GM23338 (cell line): ENCODE results near the gene COIL. TPM values are rescaled to one million over a fixed set of nuclear protein-coding genes. Genes with fewer than 3 reads are reported as not detected.

Experiments
- ATAC-seq: fragments of 200-7000 bp; cut with Tn5 transposase; 3 replicates; pipeline ENCODE4 v1.9.1; 2020
- DNase-seq: peaks from one replicate; pipeline ENCODE4 v3.0.0-alpha.2; 2015; ENCODE audit warnings: low spot score
- H2AFZ ChIP-seq: fragments of 200-600 bp; sonication (generic); 2 replicates; pipeline ENCODE4 v1.8.0; 2016; ENCODE audit warnings: antibody characterized with exemption, mild to moderate bottlenecking, moderate library complexity
- H3F3A ChIP-seq: fragments of 200-600 bp; sonication (generic); replicated peaks from 2 replicates; pipeline ENCODE4 v1.8.0; 2017; ENCODE audit warnings: antibody characterized with exemption, mixed run types, low read depth
- H3K27ac ChIP-seq: fragments of 200-600 bp; sonication (generic); 2 replicates; pipeline ENCODE4 v1.6.1; 2016; ENCODE audit warnings: low read depth
- H3K27me3 ChIP-seq: fragments of 200-600 bp; sonication (generic); 2 replicates; pipeline ENCODE4 v1.8.0; 2016; ENCODE audit warnings: mild to moderate bottlenecking, mixed run types, moderate library complexity; ENCODE audit not compliant: insufficient read depth
- H3K36me3 ChIP-seq: fragments of 200-600 bp; sonication (generic); 2 replicates; pipeline ENCODE4 v1.8.0; 2016; ENCODE audit warnings: mild to moderate bottlenecking; ENCODE audit not compliant: insufficient read depth
- H3K4me1 ChIP-seq: fragments of 200-600 bp; sonication (generic); 2 replicates; pipeline ENCODE4 v1.8.0; 2016; ENCODE audit warnings: mild to moderate bottlenecking, moderate library complexity; ENCODE audit not compliant: insufficient read depth
- H3K4me2 ChIP-seq: fragments of 200-600 bp; sonication (generic); 2 replicates; pipeline ENCODE4 v1.7.1; 2017; ENCODE audit warnings: mixed run types
- H3K4me3 ChIP-seq: fragments of 200-600 bp; sonication (generic); 2 replicates; pipeline ENCODE4 v1.6.1; 2016; ENCODE audit warnings: mixed run types
- H3K79me2 ChIP-seq: fragments of 200-600 bp; sonication (generic); replicated peaks from 2 replicates; pipeline ENCODE4 v1.8.0; 2017; ENCODE audit warnings: mild to moderate bottlenecking; ENCODE audit not compliant: insufficient read depth
- H3K9me2 ChIP-seq: fragments of 200-600 bp; sonication (generic); 2 replicates; pipeline ENCODE4 v1.8.0; 2017; ENCODE audit not compliant: insufficient read depth
- H4K20me1 ChIP-seq: fragments of 200-600 bp; sonication (generic); replicated peaks from 2 replicates; pipeline ENCODE4 v1.8.0; 2017; ENCODE audit warnings: mild to moderate bottlenecking; ENCODE audit not compliant: insufficient read depth
- H3K27ac Mint-ChIP-seq: 2 replicates; pipeline ENCODE4 v1.8.0; 2020; ENCODE audit warnings: inconsistent platforms, mild to moderate bottlenecking, moderate library complexity, mixed read lengths
- H3K27me3 Mint-ChIP-seq: 3 replicates; pipeline ENCODE4 v1.8.0; 2022; ENCODE audit warnings: low read depth, mild to moderate bottlenecking, moderate library complexity, mixed read lengths, inconsistent platforms; ENCODE audit not compliant: insufficient read depth, poor library complexity
- H3K36me3 Mint-ChIP-seq: 3 replicates; pipeline ENCODE4 v1.8.0; 2021; ENCODE audit warnings: low read depth, mild to moderate bottlenecking, inconsistent platforms, moderate library complexity, mixed read lengths
- H3K4me1 Mint-ChIP-seq: 3 replicates; pipeline ENCODE4 v1.8.0; 2020; ENCODE audit warnings: mild to moderate bottlenecking, inconsistent platforms, mixed read lengths
- H3K4me3 Mint-ChIP-seq: 3 replicates; pipeline ENCODE4 v1.8.0; 2021; ENCODE audit warnings: moderate library complexity, mild to moderate bottlenecking, inconsistent platforms, mixed read lengths
- H3K9me3 Mint-ChIP-seq: 3 replicates; pipeline ENCODE4 v1.8.0; 2020; ENCODE audit warnings: moderate library complexity, mild to moderate bottlenecking, inconsistent platforms, mixed read lengths
- CREB1 ChIP-seq: fragments of 250-450 bp; sonication (Bioruptor Pico); IDR thresholded peaks from 2 replicates; pipeline ENCODE4 v1.5.0; 2020; ENCODE audit warnings: low read depth, mild to moderate bottlenecking, moderate library complexity
- CTCF ChIP-seq, 2 experiments: fragments of 200-600 bp in 1 of 2; sonication (generic) in 1 of 2; conservative IDR thresholded peaks; 2 replicates each; pipeline versions ENCODE4 v1.5.1 to v1.6.1; 2016 to 2017; ENCODE audit warnings: antibody characterized with exemption in 2 of 2, low read depth in 2 of 2, mild to moderate bottlenecking in 2 of 2, moderate library complexity in 1 of 2
- ETS1 ChIP-seq: IDR thresholded peaks from 2 replicates; pipeline ENCODE4 v1.6.1; 2016; ENCODE audit warnings: antibody characterized with exemption
- EZH2 ChIP-seq: fragments of 200-600 bp; sonication (generic); IDR thresholded peaks from one replicate; pipeline ENCODE4 v1.8.0; 2017; ENCODE audit warnings: antibody characterized with exemption, mild to moderate bottlenecking, low read depth; ENCODE audit not compliant: unreplicated experiment
- EZH2phosphoT487 ChIP-seq: fragments of 200-600 bp; sonication (generic); IDR thresholded peaks from one replicate; pipeline ENCODE4 v1.8.1; 2018; ENCODE audit warnings: antibody characterized with exemption; ENCODE audit not compliant: unreplicated experiment
- NANOG ChIP-seq: IDR thresholded peaks from 2 replicates; pipeline ENCODE4 v1.6.1; 2016; ENCODE audit warnings: antibody characterized with exemption, borderline replicate concordance
- POLR2AphosphoS5 ChIP-seq: IDR thresholded peaks from 2 replicates; pipeline ENCODE4 v1.6.1; 2016; ENCODE audit warnings: antibody characterized with exemption, low read depth
- REST ChIP-seq: IDR thresholded peaks from one replicate; pipeline ENCODE4 v1.6.1; 2018; ENCODE audit warnings: antibody characterized with exemption; ENCODE audit not compliant: unreplicated experiment
- ZNF331 ChIP-seq: fragments of 250-450 bp; sonication (Bioruptor Pico); IDR thresholded peaks from 2 replicates; pipeline ENCODE4 v1.5.0; 2020; ENCODE audit warnings: low read depth, mild to moderate bottlenecking, moderate library complexity
- ZNF462 ChIP-seq: fragments of 250-450 bp; sonication (Bioruptor Pico); IDR thresholded peaks from 2 replicates; pipeline ENCODE4 v1.5.0; 2020; ENCODE audit warnings: mild to moderate bottlenecking, moderate library complexity
- polyA plus RNA-seq: library from polyadenylated mRNA; unstranded; fragments of >200 nt; fragmentation: Nextera tagmentation; extraction: Ambion mirVana; gene quantifications from 2 replicates; pipeline ENCODE4 v1.2.1, GENCODE V29; 2016
- total RNA-seq: library from RNA; depleted of rRNA; stranded (reverse); fragments of >200 nt; shearing (Covaris generic); gene quantifications from 2 replicates; pipeline ENCODE4 v1.2.3, GENCODE V29; 2014

The COIL gene
- total and polyA plus RNA-seq, 2 experiments from 2014 or later = 18.5 to 32.2 TPM

GRCh38 chr17:56934280-56934679 lies 26.6 kb downstream of the COIL start:
- Histone ChIP-seq H4K20me1 (no peaks in the 10 kb centered on the region), H3K4me3 (no peak overlapping the region), H3K4me2 (no peak overlapping the region), H3K4me1 (no peaks in the 10 kb centered on the region), H2AFZ (no peak overlapping the region), H3K27ac (no peak overlapping the region), H3K27me3 (no peaks in the 10 kb centered on the region), H3K79me2 (no peaks in the 10 kb centered on the region), H3K36me3 (peaks cover 18% of the 10 kb centered on the region), H3F3A (no peaks in the 10 kb centered on the region), H3K9me2 (no peaks in the 10 kb centered on the region)
- Mint-ChIP-seq H3K27ac (no peak overlapping the region), H3K9me3 (peaks cover 47% of the 10 kb centered on the region), H3K4me1 (no peaks in the 10 kb centered on the region), H3K36me3 (peaks cover 91% of the 10 kb centered on the region), H3K4me3 (no peak overlapping the region), H3K27me3 (peaks cover 2% of the 10 kb centered on the region)
- ATAC-seq = no peak
- no peak for DNase-seq
- TF ChIP-seq CREB1 (CRISPR knock-in tag) (no peak), ZNF331 (CRISPR knock-in tag) (no peak)

- peaks cover 2% of the 10 kb centered on the region for H3K27me3 Mint-ChIP-seq
- H3K36me3 Mint-ChIP-seq = peaks cover 92% of the 10 kb centered on the region
- H3K36me3 ChIP-seq = peaks cover 14% of the 10 kb centered on the region
- no peak overlapping the region for H3K27ac Mint-ChIP-seq
- no peak for DNase-seq
- no peaks in the 10 kb centered on the region for H4K20me1 ChIP-seq
- H3K4me1 ChIP-seq = no peaks in the 10 kb centered on the region
- no peak overlapping the region for H2AFZ ChIP-seq
- no peak overlapping the region for H3K4me2 ChIP-seq
- no peaks in the 10 kb centered on the region for H3K9me2 ChIP-seq
- no peak overlapping the region for H3K4me3 ChIP-seq
- ATAC-seq = no peak
- no peaks in the 10 kb centered on the region for H3K27me3 ChIP-seq
- peaks cover 51% of the 10 kb centered on the region for H3K9me3 Mint-ChIP-seq
- H3K79me2 ChIP-seq = no peaks in the 10 kb centered on the region
- no peaks in the 10 kb centered on the region for H3F3A ChIP-seq
- no peak overlapping the region for H3K4me3 Mint-ChIP-seq
- H3K27ac ChIP-seq = no peak overlapping the region
- H3K4me1 Mint-ChIP-seq = no peaks in the 10 kb centered on the region
- no peak for TF ChIP-seq EZH2
- no peak for TF ChIP-seq REST
- no peak for TF ChIP-seq ZNF462
- TF ChIP-seq ETS1 = no peak
- no peak for TF ChIP-seq CTCF (conservative IDR thresholded peaks at IDR 0.05; ENCODE audit: low read depth in 2 of 2)
- TF ChIP-seq POLR2AphosphoS5 = no peak
- TF ChIP-seq NANOG = no peak
- no peak for TF ChIP-seq EZH2phosphoT487
- no peak for TF ChIP-seq CREB1 (CRISPR knock-in tag)
Observed at GRCh38 chr17:56933868-56934267, 27.0 kb downstream of the COIL start.
